Prostate gland (tissue), 2 donors: ENCODE data around the gene REC114.

Experiments
- CTCF ChIP-seq, 4 experiments: fragments of 200-600 bp in 2 of 4; fragments of 450-650 bp in 2 of 4; sonication (generic) in 2 of 4; IDR thresholded peaks; 1 replicate in 3 of 4; 2 replicates in 1 of 4; pipeline ENCODE4 v1.5.1; 2016 to 2019; ENCODE audit warnings: antibody characterized with exemption in 4 of 4, mild to moderate bottlenecking in 2 of 4, moderate library complexity in 2 of 4
- POLR2A ChIP-seq: fragments of 450-650 bp; IDR thresholded peaks from one replicate; pipeline ENCODE4 v1.6.1; 2016; ENCODE audit warnings: antibody characterized with exemption, mild to moderate bottlenecking

DNA sequence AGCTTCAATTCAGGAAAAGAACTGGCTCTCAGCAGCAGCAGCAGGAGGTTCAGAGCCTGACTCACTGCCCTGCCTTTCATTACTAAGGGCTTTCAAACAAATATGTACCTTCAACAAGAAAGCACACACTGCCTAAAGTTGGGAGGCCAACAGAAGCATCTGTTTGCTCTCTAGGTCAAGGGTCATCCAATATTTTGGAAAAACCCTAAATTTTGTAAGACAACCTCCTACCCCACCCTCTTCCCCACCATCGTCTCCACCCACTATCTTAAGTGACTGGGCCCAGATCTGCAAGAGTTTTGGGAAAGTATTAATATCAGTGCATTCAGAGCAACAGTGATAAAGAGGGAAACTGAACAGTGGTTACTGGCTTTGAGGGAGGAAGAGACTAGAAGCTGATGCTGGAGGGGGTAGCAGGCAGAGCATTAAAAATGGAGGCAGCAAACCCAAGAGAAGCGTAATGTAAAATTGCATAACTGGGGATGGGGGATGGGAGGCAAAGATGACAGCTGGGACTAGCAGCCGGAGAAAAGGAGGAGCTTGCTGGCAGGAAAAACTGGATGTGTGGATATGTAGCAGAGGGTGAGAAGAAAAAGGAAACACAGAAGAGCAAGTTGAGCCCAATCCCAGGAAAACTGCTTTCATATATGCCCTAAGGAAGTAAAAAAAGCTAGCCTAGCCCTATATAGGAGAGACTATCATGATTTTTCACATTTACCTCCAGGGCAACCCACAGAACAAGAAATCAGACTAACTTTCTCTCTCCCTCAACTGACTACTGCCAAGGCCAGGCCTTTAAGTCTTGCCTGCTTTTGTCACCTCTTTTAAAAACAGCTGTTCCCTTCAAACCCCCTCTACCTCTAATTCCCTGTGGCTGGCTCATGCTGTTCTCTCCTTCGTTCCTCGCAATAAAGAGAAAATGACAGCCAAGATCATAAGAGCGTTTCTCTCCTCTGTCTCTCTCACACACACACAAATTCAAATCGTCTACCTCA is 158.8 kb downstream of the REC114 start:
- TF ChIP-seq CTCF (IDR thresholded peaks at IDR 0.05): no peak
- TF ChIP-seq POLR2A: no peak
